Measurements from ENCODE around the gene LDAH.

DNA sequence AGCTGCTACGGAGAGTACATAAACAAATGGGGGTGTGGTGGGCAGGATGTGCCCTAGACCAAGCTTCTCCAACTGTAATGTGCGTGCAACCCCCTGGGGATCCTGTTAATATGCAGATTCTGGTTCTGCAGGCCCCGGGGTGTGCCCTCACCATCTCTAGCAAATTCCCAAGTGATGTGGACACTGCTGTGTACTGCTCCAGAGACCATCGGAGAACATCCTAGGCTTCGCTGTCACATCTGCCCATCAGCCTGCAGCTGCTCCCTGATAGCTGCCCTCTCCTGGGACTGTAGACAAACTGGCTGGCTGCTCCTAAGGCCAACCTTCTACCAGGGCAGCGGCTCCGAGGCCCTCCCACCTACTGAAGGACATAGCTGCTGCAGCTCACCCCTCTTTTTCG is 175.2 kb downstream of the LDAH start:
- TF ChIP-seq EZH2phosphoT487 (IDR thresholded peaks at IDR 0.05; ENCODE audit: insufficient read depth, low read depth) (no peak), EZH2 (IDR thresholded peaks at IDR 0.05; ENCODE audit: insufficient read depth, poor library complexity, severe bottlenecking) (no peak)

Measured in GM23248 (cell line).